Measurements from ENCODE around the gene MMP1. TPM values are rescaled to one million over a fixed set of nuclear protein-coding genes. Genes with fewer than 3 reads are reported as not detected.

The MMP1 gene
- total RNA-seq (2022; extraction: Qiagen RNA extraction; ENCODE audit: low read depth), result 0.96 to 1.7 TPM (median 1.2 TPM) in 5 replicates

DNA sequence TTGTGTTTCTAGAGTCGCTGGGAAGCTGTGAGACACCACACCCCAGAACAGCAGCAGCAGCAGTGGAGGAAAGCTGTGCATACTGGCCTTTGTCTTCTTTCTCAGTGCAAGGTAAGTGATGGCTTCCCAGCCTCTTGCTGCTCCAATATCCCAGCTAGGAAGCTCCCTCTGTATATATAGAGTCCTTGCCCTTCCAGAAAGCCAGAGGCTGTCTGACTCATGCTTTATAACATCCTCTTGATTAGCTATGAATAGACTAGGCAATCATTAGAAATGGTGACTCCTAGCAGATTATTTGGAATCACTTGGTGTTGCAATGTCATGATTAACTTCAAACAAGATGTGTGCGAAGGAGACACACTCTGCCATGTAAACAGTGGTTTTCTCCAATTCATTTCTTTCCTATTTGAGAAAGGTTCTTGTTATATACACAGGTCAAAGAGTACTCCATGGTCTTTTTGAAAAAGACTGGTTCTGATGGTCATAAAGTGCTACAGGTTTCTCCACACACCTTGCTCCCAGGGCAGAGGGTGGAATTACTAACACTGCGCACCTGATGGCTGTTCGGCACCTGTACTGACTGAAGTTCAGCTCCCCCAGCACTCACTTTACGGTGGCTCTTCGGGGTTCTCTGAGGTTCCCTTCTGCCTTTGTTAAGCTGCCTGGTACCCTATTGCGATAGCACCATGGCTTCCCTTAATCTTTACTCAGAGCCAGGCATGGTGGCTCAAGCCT is at the start of gene MMP1:
Gene MMP1 (minus strand): TSS at position 149 of the 735 bp plus-strand sequence. CDS start 68 bp downstream, at position 81.

DNA sequence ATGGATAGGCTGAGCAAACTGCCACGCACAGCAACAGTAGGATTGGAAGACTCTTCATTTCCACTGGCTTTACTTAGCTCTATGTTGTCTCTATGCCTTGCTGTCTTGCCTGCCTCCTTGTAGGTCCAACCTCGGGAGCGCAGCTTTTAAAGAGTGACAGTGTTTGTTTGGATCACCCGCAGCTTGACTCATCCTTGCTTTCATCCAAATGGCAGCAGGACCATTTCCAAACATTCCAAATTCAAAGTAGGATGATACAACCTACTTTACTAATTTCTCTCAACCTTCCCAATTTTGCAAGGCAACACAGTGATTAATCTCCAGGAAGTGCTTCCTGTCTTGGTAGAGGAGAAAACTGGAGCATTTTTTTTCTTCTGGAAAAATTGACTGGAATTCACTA is 45.5 kb upstream of the MMP1 start, which contains the start of gene MMP3:
Gene MMP3 (minus strand): TSS at position 121 of the 400 bp plus-strand sequence. CDS start 63 bp downstream, at position 58.

DNA sequence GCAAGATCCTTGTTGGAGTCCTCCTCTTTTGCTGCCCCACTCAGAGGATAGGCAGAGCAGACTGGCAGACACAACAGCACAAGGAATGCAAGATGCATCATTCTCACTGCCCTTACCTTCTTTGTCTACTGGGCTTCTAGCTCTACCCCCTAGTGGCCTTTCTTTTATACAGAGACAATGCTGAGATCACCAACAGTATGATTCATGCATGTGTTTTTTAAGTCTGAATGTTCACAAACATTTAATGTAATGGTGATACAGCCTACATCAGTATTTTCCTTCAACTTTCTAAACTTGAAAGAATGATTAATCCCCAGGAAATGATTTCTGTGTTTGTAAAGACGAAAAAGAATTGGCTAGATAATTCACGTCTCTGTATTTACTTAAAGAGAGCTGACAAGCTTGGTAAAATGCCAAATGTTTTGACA is 17.5 kb downstream of the MMP1 start, which contains the start of gene MMP10:
Gene MMP10 (minus strand): TSS at position 138 of the 428 bp plus-strand sequence. CDS start 37 bp downstream, at position 101.

Other genes with a start within 250 kb of the MMP1 start
- gene MMP20, start 172.8 kb downstream of the MMP1 start, total RNA-seq (2022; extraction: Qiagen RNA extraction; ENCODE audit: low read depth), result not detected in 5 replicates
- not detected in 5 replicates for gene MMP27, start 92.4 kb downstream of the MMP1 start, total RNA-seq (2022; extraction: Qiagen RNA extraction; ENCODE audit: low read depth)
- gene MMP8, start 73.2 kb downstream of the MMP1 start, total RNA-seq (2022; extraction: Qiagen RNA extraction; ENCODE audit: low read depth), result not detected in 5 replicates
- 0.86 to 2.0 TPM (median 1.1 TPM) in 5 replicates for gene MMP10, start 17.5 kb downstream of the MMP1 start, total RNA-seq (2022; extraction: Qiagen RNA extraction; ENCODE audit: low read depth)
- 0.05 to 0.24 TPM (median 0.07 TPM) in 3 of 5 replicates, not detected in the others for gene MMP3, start 45.4 kb upstream of the MMP1 start, total RNA-seq (2022; extraction: Qiagen RNA extraction; ENCODE audit: low read depth)
- 0.02 to 0.09 TPM in 2 of 5 replicates, not detected in the others for gene MMP12, start 76.8 kb upstream of the MMP1 start, total RNA-seq (2022; extraction: Qiagen RNA extraction; ENCODE audit: low read depth)
- 0.06 TPM in 1 of 5 replicates, not detected in the others for gene MMP13, start 157.6 kb upstream of the MMP1 start, total RNA-seq (2022; extraction: Qiagen RNA extraction; ENCODE audit: low read depth)